RWPE2 (cell line): ENCODE results near the gene GSTA4.

Experiments
- ATAC-seq: fragments of 200-7000 bp; cut with Tn5 transposase; 3 replicates; pipeline ENCODE4 v1.9.1; 2021; ENCODE audit warnings: low read depth
- DNase-seq: peaks from one replicate; pipeline ENCODE4 v3.0.0-alpha.2; 2020; ENCODE audit warnings: low spot score
- H3K27ac ChIP-seq: fragments of 450-650 bp; 2 replicates; pipeline ENCODE4 v1.5.1; 2017; ENCODE audit warnings: mild to moderate bottlenecking; ENCODE audit not compliant: poor library complexity, severe bottlenecking
- H3K27me3 ChIP-seq: fragments of 250-450 bp; sonication (Bioruptor Pico); 2 replicates; pipeline ENCODE4 v1.5.1; 2021; ENCODE audit warnings: mild to moderate bottlenecking, moderate library complexity; ENCODE audit not compliant: insufficient read depth, poor library complexity, severe bottlenecking
- H3K36me3 ChIP-seq: fragments of 250-450 bp; sonication (Bioruptor Pico); 2 replicates; pipeline ENCODE4 v1.5.1; 2020; ENCODE audit warnings: low read depth, mild to moderate bottlenecking, moderate library complexity
- H3K4me1 ChIP-seq: fragments of 250-450 bp; sonication (Bioruptor Pico); 2 replicates; pipeline ENCODE4 v1.5.1; 2021; ENCODE audit warnings: mild to moderate bottlenecking, moderate library complexity; ENCODE audit not compliant: insufficient read depth, poor library complexity, severe bottlenecking
- H3K4me3 ChIP-seq: fragments of 250-450 bp; sonication (Bioruptor Pico); 2 replicates; pipeline ENCODE4 v1.5.1; 2021; ENCODE audit warnings: mild to moderate bottlenecking, moderate library complexity; ENCODE audit not compliant: severe bottlenecking
- H3K9me3 ChIP-seq: fragments of 250-450 bp; sonication (Bioruptor Pico); 2 replicates; pipeline ENCODE4 v1.5.1; 2021; ENCODE audit warnings: mild to moderate bottlenecking, moderate library complexity; ENCODE audit not compliant: severe bottlenecking
- CTCF ChIP-seq: fragments of 450-650 bp; IDR thresholded peaks from one replicate; pipeline ENCODE4 v1.5.1; 2017; ENCODE audit warnings: mild to moderate bottlenecking, moderate library complexity; ENCODE audit not compliant: poor library complexity, severe bottlenecking

Gene GSTA4

GRCh38 chr6:52983159-52983848 lies 11.8 kb downstream of the GSTA4 start:
- Histone ChIP-seq H3K9me3 (no peaks in the 10 kb centered on the region), H3K4me3 (no peak overlapping the region), H3K4me1 (no peaks in the 10 kb centered on the region), H3K36me3 (peaks cover 15% of the 10 kb centered on the region), H3K27me3 (no peaks in the 10 kb centered on the region), H3K27ac (no peak overlapping the region)
- no peak for DNase-seq
- no peak for ATAC-seq
- TF ChIP-seq CTCF, result no peak

GRCh38 chr6:52982680-52983079 lies 12.4 kb downstream of the GSTA4 start:
- no peak overlapping the region for H3K27ac ChIP-seq
- no peak overlapping the region for H3K4me3 ChIP-seq
- ATAC-seq (no peak), DNase-seq (no peak)
- H3K27me3 ChIP-seq, result no peaks in the 10 kb centered on the region
- peaks cover 15% of the 10 kb centered on the region for H3K36me3 ChIP-seq
- no peak for TF ChIP-seq CTCF
- H3K4me1 ChIP-seq, result no peaks in the 10 kb centered on the region
- H3K9me3 ChIP-seq, result no peaks in the 10 kb centered on the region

GRCh38 chr6:52981222-52981900 lies 13.7 kb downstream of the GSTA4 start:
- no peaks in the 10 kb centered on the region for H3K9me3 ChIP-seq
- no peaks in the 10 kb centered on the region for H3K4me1 ChIP-seq
- no peaks in the 10 kb centered on the region for H3K27me3 ChIP-seq
- no peak overlapping the region for H3K27ac ChIP-seq
- H3K4me3 ChIP-seq, result no peak overlapping the region
- ATAC-seq, result no peak
- no peak for TF ChIP-seq CTCF
- no peak for DNase-seq
- H3K36me3 ChIP-seq, result peaks cover 9% of the 10 kb centered on the region

- DNase-seq (no peak), ATAC-seq (no peak)
- Histone ChIP-seq H3K9me3 (no peaks in the 10 kb centered on the region), H3K4me1 (no peaks in the 10 kb centered on the region), H3K27me3 (no peaks in the 10 kb centered on the region), H3K4me3 (no peak overlapping the region), H3K36me3 (no peaks in the 10 kb centered on the region), H3K27ac (no peak overlapping the region)
- TF ChIP-seq CTCF, result no peak
Measured at GRCh38 chr6:52976591-52977035, 18.5 kb downstream of the GSTA4 start.

- DNase-seq (no peak), ATAC-seq (no peak)
- no peak overlapping the region for H3K27ac ChIP-seq
- H3K4me3 ChIP-seq, result no peak overlapping the region
- TF ChIP-seq CTCF, result no peak
- H3K4me1 ChIP-seq, result no peaks in the 10 kb centered on the region
- H3K27me3 ChIP-seq, result no peaks in the 10 kb centered on the region
- H3K36me3 ChIP-seq, result no peaks in the 10 kb centered on the region
- H3K9me3 ChIP-seq, result no peaks in the 10 kb centered on the region
Measured at GRCh38 chr6:52976149-52976548, 18.9 kb downstream of the GSTA4 start.
